SIG-M5 treated with dmso at 0.1 percent for 504 hours (cell line): ENCODE measurements around the gene HSDL2.
A peak's percentile ranks its signal among the peaks of the same experiment; 100 is the strongest.
"Not testable (repeated sequence)": the region's sequence is repeated elsewhere in the genome, so short reads cannot be mapped to it uniquely, and the experiment has no call there.

Experiments used
- DNase-seq: peaks from one replicate; lab custom pipeline; 2025; ENCODE audit not compliant: unreplicated experiment; lab: John Stamatoyannopoulos, UW

The HSDL2 gene

GRCh38 chr9:112365257-112365656 lies 14.7 kb upstream of the HSDL2 start:
- not testable (repeated sequence) for DNase-seq

- no peak for DNase-seq
Observed at GRCh38 chr9:112366591-112366990, 13.3 kb upstream of the HSDL2 start.

- DNase-seq, result no peak
Observed at GRCh38 chr9:112367465-112367864, 12.4 kb upstream of the HSDL2 start.

DNA sequence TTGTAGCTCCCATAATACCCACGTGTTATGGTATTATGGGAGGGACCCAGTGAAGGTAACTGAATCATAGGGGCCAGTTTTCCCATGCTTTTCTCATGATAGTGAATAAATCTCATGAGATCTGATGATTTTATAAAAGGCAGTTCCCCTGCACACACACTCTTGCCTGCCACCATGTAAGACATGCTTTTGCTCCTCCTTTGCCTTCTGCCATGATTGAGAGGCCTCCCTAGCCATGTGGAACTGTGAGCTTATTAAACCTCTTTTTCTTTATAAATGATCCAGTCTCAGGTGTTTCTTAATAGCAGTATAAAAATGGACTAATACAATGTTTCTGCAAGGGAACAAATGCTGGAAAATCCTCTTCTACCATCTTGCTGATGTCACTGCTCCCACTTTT lies 10.1 kb upstream of the HSDL2 start:
- no peak for DNase-seq

DNA sequence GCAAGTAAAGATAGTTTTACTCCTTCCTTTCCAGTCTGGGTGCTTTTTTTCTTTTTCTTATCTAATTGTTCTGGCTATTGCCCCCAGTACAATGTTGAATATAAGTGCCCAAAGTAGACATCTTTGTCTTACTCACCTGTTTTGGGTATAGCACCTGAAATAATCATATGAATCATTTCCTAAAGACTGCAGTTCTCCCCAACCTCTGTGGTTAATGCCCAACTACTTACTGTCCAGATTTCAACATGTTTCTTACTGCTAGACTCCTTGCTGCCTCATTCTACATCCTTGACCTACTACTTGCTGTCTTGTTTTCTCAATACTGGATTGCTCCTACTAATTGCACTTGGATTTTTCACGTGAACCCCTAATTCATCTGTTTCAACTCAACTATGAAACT lies 8.8 kb upstream of the HSDL2 start:
- no peak for DNase-seq

DNA sequence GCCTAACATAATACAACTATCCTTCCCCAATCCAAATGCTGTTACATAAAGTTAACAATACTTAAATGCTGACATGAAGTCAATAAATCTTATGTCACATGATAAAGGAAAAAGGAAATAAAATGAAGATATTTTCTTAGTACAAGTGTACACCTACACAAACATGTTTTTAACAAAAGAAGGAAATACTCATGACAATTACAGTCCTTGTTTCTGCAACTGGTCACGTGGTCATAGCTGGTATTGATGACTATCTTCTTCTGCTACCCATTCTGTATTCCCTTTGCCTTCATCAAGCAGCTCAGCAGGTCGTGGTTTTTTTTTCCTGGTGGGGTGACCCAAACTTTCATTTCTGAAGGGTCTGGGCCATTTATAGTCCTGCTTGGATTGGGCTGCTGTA lies 6.2 kb upstream of the HSDL2 start:
- not testable (repeated sequence) for DNase-seq

GRCh38 chr9:112374232-112374631 lies 5.7 kb upstream of the HSDL2 start:
- not testable (repeated sequence) for DNase-seq

DNA sequence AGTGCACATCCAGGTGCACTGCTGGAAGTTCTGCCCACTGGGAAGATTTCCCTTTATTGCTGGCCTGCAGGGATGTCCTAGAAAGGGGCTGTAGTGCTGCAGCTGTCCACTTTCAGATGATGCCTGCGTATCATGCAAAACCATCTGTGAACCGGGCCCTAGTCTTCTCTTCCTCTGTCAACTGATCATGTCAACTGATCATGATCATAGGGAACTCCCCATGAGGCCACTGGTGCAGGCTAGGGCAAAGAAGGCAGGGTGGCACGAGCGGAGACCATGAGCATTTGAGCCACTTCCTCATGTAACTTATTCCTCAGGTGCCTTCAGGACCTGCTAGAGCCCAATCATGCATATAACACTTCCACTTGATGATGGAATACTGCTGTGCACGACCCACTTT lies 4.5 kb upstream of the HSDL2 start:
- DNase-seq, result no peak

DNA sequence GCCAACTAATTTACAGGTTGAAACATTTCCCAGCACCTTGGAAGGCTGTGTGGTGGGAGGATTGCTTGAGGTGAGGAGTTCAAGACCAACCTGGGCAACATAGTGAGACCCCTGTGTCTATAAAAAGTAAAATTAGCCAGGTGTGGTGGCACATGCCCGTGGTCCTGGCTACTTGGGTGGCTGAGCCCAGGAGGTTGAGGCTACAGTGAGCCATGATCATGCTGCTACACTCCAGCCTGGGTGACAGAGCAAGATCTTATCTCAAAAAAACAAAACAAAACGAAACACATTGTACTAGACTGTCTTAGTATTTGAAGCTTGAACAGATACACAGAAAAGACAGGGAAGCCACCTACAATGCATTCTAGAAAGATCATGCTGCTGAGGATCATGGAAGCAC lies 2.8 kb upstream of the HSDL2 start:
- no peak for DNase-seq

DNA sequence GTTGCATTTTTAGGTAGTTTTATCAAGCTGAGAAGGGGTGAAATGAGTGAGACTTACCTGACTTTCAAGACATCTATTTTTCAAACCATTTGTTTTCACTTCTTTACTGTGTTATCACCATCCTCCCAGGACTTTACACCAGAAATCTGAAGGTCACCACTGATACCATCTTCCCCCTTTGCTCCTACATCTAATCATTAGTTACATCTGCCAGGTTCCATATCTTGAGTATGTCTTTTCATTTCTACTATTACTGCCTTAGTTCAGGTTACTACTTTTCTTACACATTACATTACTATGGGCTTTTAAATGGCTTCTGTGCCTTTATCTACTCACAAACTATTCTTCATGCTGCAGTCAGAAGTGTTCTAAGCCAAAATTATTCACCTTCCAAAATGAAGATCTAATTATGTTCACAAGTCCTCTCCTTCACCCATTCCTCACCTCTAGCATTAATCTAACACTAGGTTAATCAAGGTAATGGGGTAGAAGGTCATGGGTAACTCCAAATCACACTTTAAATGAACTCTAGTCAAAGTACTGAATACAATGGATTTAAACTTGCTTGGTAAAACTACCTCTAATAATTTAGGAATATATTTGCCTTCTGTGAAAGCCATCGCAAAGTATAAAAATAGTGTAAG lies 2.1 kb upstream of the HSDL2 start:
- no peak for DNase-seq

- no peak for DNase-seq
Observed at GRCh38 chr9:112378328-112379176, 1.4 kb upstream of the HSDL2 start.

GRCh38 chr9:112379177-112380101 lies 469 bp upstream of the HSDL2 start:
- DNase-seq, result peak; percentile 97

GRCh38 chr9:112380825-112381221 lies 915 bp downstream of the HSDL2 start:
- peak; percentile 38 for DNase-seq

GRCh38 chr9:112382066-112382465 lies 2.2 kb downstream of the HSDL2 start:
- no peak for DNase-seq

DNA sequence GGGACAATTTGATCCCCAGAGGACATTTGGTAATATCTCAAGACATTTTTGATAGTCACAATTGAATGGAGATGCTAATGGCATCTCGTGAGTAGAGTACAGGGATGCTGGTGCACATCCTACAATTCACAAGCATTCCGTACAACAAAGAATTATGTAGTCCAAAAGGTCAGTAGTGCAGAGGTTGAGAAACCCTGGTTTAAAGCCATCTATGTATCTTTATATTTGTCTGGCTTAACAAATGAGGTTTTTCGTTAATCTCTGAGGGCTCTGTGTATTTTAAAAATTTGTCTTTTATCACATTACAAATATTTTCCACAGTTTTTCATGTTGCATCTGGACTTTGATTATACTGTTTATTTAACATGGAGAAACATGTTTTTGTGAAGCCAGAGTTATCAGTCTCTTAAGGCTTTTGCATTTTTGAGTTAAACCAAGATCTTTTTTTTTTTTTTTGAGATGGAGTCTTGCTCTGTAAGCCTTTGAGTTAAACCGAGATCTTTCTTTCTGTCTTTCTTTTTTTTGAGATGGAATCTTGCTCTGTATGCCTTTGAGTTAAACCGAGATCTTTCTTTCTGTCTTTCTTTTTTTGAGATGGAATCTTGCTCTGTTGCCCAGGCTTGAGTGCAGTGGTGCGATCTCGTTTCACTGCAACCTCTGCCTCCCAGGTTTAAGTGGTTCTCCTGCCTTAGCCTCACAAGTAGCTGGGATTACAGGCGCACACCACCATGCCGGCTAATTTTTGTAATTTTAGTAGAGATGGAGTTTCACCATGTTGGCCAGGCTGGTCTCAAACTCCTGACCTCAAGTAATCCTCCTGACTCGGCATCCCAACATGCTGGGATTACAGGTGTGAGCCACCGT lies 2.8 kb downstream of the HSDL2 start:
- DNase-seq, result no peak

DNA sequence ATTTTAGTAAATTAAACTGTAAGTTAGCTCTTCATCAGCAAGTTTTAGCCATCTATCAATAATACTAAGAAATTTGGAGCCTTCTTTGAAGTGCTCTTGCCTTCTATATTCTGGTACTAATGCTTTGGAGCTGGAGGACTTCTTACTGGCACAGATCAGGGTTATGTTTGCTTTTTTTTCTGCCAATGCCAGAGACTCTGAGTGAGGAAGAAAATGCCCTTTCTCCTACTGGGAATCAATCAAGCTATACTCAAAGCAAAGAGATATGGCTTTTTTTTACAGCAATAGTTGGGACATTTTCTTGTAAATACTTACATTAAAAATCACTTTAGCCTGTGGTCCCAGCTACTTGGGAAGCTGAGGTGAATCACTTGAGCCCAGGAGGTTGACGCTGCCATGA lies 4.3 kb downstream of the HSDL2 start:
- no peak for DNase-seq

GRCh38 chr9:112384690-112385089 lies 4.8 kb downstream of the HSDL2 start:
- peak; percentile 78 for DNase-seq

DNA sequence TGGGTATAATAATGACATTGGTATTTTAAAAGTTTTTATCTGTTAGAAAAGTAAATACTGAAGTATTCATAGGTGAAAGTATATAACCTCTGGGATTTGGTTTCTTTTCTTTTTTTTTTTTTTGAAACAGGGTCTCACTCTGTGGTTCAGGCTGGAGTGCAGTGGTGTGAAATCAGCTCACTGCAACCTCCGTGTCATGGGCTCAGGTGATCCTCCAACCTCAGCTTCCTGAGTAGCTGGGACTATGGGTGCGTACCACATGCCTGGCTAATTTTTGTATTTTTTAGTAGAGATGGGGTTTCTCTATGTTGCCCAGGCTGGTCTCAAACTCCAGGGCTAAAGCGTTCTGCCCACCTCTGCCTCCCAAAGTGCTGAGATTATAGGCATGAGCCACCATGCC lies 7.2 kb downstream of the HSDL2 start:
- DNase-seq, result no peak

DNA sequence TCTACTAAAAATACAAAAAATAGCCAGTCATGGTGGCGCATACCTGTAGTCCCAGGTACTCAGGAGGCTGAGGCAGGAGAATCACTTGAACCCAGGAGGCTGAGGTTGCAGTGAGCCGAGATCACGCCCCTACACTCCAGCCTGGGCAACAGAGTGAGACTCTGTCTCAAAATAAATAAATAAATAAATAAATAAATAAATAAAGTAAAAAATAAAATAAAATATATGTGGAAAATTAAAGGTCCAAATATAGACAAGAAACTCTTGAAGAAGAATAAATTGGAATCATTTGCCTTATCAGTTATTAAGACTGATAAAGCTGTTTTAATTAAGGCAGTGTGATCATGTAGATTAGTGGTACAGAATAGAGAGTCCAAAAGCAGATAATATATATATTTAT lies 10.0 kb downstream of the HSDL2 start:
- DNase-seq, result not testable (repeated sequence)

- peak; percentile 19 for DNase-seq
Observed at GRCh38 chr9:112391936-112392560, 12.1 kb downstream of the HSDL2 start.
